CD4-positive, alpha-beta T cell treated with Interleukin-6 at 100 ng/mL for 8 hours (primary cell): ENCODE results near the gene DTWD2.
"Not testable (repeated sequence)": the region's sequence is repeated elsewhere in the genome, so short reads cannot be mapped to it uniquely, and the experiment has no call there.

ENCODE experiments used
- DNase-seq: peaks from one replicate; pipeline ENCODE4 v3.0.0-alpha.2; 2020; ENCODE audit warnings: mixed read lengths, low spot score

Gene DTWD2

GRCh38 chr5:118996098-118996497, 7.8 kb upstream of the DTWD2 start:
- DNase-seq: no peak

DNA sequence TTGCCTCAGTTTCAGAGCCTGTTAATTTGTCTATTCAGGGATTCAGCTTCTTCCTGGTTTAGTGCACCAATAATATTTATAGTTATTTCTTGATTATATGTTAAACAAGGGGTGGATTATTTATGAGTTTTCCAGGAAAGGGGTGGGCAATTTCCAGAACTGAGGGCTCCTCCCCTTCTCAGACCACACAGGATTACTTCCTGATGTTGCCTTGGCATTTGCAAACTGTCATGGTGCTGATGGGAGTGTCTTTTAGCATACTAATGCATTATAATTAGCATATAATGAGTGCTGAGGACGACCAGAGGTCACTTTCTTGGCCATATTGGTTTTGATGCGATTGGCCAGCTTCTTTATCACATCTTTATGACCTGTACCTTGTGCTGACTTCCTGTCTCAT, 6.2 kb upstream of the DTWD2 start:
- no peak for DNase-seq

- not testable (repeated sequence) for DNase-seq
Observed at GRCh38 chr5:118993118-118993517, 4.8 kb upstream of the DTWD2 start.

DNA sequence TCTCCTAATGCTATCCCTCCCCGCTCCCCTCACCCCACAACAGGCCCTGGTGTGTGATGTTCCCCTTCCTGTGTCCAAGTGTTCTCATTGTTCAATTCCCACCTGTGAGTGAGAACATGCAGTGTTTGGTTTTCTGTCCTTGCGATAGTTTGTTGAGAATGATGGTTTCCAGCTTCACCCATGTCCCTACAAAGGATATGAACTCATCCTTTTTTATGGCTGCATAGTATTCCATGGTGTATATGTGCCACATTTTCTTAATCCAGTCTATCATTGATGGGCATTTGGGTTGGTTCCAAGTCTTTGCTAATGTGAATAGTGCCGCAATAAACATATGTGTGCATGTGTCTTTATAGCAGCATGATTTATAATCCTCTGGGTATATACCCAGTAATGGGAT, 3.7 kb upstream of the DTWD2 start:
- not testable (repeated sequence) for DNase-seq

- DNase-seq: no peak
Observed at GRCh38 chr5:118990582-118990981, 2.2 kb upstream of the DTWD2 start.

GRCh38 chr5:118989816-118990215, 1.5 kb upstream of the DTWD2 start:
- DNase-seq: no peak

DNA sequence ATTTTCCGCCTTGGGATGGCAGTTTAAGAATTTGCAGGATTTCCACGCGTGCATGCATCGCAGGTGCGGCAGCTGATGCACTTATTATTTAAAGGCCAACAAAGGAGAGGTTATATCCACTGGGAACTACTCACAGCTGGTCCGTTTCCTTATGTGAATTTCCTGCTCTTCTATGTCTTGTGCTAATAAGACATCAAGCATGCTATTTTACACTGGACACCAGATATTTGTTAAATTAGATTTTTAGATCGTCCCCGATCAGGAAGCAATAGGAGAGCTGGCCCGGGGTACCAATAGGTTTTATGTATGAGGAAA, 476 bp upstream of the DTWD2 start:
- DNase-seq: no peak

DNA sequence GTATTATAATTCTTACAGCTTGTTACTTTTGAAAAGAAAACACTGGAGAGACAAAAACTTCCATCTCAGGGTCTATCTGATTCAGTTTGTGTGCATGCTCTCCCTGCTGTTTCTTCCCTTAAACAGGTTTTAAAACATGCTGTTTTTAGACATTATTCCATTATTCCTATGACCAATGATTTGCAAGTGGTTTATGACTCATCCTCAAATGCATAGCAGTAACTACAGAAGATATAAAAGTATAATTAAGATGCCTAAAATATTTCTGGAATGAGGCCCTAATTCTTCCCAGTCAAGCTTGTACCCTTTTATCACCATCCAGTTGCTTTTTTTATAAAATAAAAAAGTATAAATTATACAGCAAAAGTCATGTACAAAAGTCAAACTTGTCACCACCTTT, 3.7 kb downstream of the DTWD2 start:
- no peak for DNase-seq

- DNase-seq: no peak
Observed at GRCh38 chr5:118981783-118982182, 6.6 kb downstream of the DTWD2 start.

DNA sequence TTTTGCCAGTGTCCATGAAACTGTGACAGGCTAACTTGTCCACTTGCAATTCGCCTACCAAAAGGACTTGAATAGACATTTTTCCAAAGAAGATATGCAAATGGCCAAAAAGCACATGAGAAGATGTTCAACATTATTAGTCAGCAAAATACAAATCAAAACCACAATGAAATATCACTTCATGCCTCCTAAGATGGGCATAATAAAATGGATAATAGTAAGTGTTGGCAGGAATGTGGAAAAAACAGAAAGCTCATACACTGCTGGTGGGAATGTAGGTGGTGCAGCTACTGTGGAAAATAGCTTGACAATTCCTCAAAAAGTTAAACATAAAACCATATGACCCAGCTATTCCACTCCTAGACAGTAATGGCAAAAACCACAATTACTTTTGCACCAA, 7.9 kb downstream of the DTWD2 start:
- no peak for DNase-seq

DNA sequence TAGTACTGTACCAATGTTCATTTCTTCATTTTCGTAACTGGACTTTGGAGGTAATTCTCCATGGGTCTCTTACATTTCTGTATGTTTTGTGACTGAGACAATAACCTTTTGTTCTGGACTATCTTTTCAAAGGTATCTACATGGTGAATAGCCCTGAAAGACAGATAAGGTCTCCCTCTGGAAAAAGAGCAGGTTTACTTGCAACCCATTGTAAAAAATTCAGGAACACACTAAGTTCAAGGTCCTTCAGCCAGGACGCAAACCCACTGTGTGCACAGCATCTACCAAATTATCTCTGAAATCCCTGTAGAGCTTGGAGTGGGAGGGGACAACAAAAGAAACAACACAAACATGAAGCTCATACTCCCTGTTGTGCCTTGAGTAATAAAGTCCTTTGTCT, 8.3 kb downstream of the DTWD2 start:
- no peak for DNase-seq

DNA sequence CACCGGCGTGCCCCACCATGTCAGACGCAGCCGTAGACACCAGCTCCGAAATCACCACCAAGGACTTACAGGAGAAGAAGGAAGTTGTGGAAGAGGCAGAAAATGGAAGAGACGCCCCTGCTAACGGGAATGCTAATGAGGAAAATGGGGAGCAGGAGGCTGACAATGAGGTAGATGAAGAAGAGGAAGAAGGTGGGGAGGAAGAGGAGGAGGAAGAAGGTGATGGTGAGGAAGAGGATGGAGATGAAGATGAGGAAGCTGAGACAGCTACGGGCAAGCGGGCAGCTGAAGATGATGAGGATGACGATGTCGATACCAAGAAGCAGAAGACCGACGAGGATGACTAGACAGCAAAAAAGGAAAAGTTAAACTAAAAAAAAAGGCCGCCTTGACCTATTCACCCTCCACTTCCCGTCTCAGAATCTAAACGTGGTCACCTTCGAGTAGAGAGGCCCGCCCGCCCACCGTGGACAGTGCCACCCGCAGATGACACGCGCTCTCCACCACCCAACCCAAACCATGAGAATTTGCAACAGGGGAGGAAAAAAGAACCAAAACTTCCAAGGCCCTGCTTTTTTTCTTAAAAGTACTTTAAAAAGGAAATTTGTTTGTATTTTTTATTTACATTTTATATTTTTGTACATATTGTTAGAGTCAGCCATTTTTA, 14.4 kb downstream of the DTWD2 start:
- not testable (repeated sequence) for DNase-seq

DNA sequence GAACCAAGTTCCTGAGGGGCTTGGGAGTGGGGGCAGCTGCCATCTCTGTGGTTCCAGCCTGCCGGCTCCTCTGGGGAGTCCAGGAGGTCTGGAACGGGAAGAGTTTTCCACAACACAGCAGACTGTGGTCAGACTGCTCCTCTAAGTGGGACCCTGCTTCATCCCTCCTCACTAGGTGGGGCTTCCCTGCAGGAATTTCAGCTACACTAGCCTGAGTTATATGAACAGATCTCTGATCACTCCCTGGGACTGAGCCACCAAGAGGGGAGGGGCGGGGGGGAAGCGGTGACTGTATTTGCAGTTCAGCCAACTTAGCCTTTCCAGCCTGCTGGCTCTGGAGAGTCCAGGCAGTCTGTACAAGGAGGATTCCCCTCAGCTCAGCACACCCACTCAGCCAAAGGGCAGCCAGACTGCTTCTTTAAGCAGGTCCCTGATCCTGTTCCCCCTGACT, 19.4 kb downstream of the DTWD2 start:
- DNase-seq: no peak

GRCh38 chr5:118968406-118968911, 19.9 kb downstream of the DTWD2 start:
- no peak for DNase-seq

GRCh38 chr5:118967059-118967508, 21.3 kb downstream of the DTWD2 start:
- DNase-seq: no peak

GRCh38 chr5:118965890-118966289, 22.5 kb downstream of the DTWD2 start:
- DNase-seq: no peak

DNA sequence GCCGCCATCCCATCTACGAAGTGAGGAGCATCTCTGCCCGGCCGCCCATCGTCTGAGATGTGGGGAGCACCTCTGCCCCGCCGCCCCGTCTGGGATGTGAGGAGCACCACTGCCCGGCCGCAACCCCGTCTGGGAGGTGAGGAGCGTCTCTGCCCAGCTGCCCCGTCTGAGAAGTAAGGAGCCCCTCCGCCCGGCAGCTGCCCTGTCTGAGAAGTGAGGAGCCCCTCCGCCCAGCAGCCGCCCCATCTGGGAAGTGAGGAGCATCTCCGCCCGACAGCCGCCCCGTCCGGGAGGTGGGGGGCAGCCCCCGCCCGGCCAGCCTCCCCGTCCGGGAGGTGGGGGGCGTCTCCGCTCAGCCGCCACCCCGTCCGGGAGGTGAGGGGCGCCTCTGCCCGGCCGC, 23.4 kb downstream of the DTWD2 start:
- not testable (repeated sequence) for DNase-seq

- DNase-seq: not testable (repeated sequence)
Observed at GRCh38 chr5:118964388-118964787, 24.0 kb downstream of the DTWD2 start.

DNA sequence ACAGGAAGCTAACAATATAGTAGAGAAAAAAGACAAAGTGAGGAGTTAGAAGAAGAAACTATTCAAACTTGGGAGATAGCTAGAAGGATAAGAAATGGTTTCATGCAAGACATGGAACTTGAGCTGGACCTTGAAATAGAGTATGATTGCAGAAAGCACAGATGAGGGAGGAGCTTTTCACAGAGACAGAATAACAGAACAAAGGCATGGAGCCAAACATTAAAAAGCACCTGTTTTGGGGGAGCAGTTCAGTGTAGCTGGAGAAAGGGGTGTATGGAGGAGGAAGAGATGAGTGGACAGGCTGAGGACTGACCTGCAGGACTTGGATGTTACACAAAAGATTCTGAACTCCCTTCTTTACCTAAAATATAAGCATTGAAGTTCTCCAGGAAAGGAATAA, 25.2 kb downstream of the DTWD2 start:
- no peak for DNase-seq

DNA sequence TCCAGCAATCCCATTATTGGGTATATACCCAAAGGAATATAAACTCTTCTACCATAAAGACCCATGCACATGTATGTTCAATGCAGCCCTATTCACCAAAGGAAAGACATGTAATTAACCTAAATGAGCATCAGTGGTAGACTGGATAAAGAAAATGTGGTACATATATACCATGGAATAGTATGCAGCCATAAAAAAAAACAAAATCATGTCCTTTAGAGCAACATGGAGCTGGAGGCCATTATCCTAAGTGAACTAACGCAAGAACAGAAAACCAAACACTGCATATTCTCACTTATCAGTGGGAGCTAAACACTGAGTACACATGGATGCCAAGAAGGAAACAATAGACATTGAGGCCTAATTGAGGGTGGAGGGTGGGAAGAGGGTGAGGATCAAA, 27.8 kb downstream of the DTWD2 start:
- DNase-seq: no peak

DNA sequence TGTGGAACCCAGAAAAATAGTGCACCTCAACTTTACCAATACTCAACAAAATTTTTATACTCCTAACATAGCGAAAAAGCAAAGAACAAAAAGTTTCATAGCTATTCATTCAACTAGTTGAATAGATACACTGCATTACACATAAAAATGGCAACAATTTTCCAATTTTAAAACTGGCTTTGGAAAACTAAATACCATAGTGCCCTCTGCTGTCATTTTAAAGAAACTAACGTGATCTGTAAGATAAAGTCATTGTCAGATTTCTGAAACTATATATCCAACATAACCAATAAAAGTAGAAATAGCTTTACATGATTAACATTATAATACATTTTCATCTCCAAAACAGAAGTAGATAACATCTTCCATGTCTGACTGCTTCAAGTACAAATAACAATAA, 31.6 kb downstream of the DTWD2 start:
- DNase-seq: no peak

DNA sequence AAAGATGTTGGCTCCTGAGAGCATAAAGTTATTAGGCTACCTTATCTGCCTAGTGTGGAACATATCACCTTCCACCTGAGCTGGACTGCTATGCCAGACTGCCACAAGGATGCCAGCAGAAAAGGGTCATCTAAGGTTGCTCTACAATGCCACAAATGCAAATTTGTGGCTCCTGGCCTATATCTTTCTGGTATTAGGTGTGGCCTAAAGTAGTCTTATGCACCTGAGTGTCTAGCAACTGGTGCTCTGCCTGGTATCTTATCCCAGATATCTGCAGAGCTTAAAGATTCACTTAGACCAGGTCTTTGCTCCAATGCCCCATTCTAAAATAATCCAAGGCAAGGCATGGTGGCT, 34.7 kb downstream of the DTWD2 start:
- DNase-seq: no peak

- DNase-seq: no peak
Observed at GRCh38 chr5:118952992-118953651, 35.2 kb downstream of the DTWD2 start.

- DNase-seq: not testable (repeated sequence)
Observed at GRCh38 chr5:118952306-118952705, 36.0 kb downstream of the DTWD2 start.
